ENCODE measurements around the gene KCNQ2.

KCNQ2 gene

GRCh38 chr20:63420359-63421093, 51.9 kb downstream of the KCNQ2 start:
- Histone ChIP-seq H3K36me3 (replicated peaks; ENCODE audit: low read depth, low read length) (no peaks in the 10 kb centered on the region), H3K27ac (ENCODE audit: low read length) (no peak overlapping the region), H3K4me3 (ENCODE audit: low read length) (no peak overlapping the region), H3K9me3 (ENCODE audit: insufficient read depth, low read length) (no peaks in the 10 kb centered on the region), H2AFZ (ENCODE audit: low read depth, low read length) (no peak overlapping the region), H3K79me2 (ENCODE audit: low read length) (no peaks in the 10 kb centered on the region), H3K27me3 (ENCODE audit: low read depth, low read length) (no peaks in the 10 kb centered on the region), H3K4me1 (ENCODE audit: low read length) (no peaks in the 10 kb centered on the region), H3K4me2 (ENCODE audit: low read length) (no peak overlapping the region), H3K9ac (ENCODE audit: low read length) (no peak overlapping the region), H4K20me1 (ENCODE audit: insufficient read depth, low read length) (no peaks in the 10 kb centered on the region)
- no peak for TF ChIP-seq CTCF (IDR thresholded peaks at IDR 0.05; ENCODE audit: low read depth, low read length)

GRCh38 chr20:63419299-63419698, 53.2 kb downstream of the KCNQ2 start:
- Histone ChIP-seq H3K27ac (ENCODE audit: low read length) (no peak overlapping the region), H3K9me3 (ENCODE audit: insufficient read depth, low read length) (no peaks in the 10 kb centered on the region), H3K4me1 (ENCODE audit: low read length) (no peaks in the 10 kb centered on the region), H3K9ac (ENCODE audit: low read length) (no peak overlapping the region), H4K20me1 (ENCODE audit: insufficient read depth, low read length) (no peaks in the 10 kb centered on the region), H3K79me2 (ENCODE audit: low read length) (no peaks in the 10 kb centered on the region), H3K36me3 (replicated peaks; ENCODE audit: low read depth, low read length) (no peaks in the 10 kb centered on the region), H3K27me3 (ENCODE audit: low read depth, low read length) (no peaks in the 10 kb centered on the region), H2AFZ (ENCODE audit: low read depth, low read length) (no peak overlapping the region), H3K4me2 (ENCODE audit: low read length) (no peak overlapping the region), H3K4me3 (ENCODE audit: low read length) (no peak overlapping the region)
- TF ChIP-seq EZH2phosphoT487 (IDR thresholded peaks at IDR 0.05; ENCODE audit: low read depth) = no peak
- TF ChIP-seq CTCF (IDR thresholded peaks at IDR 0.05; ENCODE audit: low read depth, low read length) = no peak

- no peak for TF ChIP-seq CTCF (IDR thresholded peaks at IDR 0.05; ENCODE audit: low read depth, low read length)
- H3K4me3 ChIP-seq (ENCODE audit: low read length) = no peak overlapping the region
- H3K4me1 ChIP-seq (ENCODE audit: low read length) = no peaks in the 10 kb centered on the region
- no peaks in the 10 kb centered on the region for H3K36me3 ChIP-seq (replicated peaks; ENCODE audit: low read depth, low read length)
- no peak overlapping the region for H3K27ac ChIP-seq (ENCODE audit: low read length)
- no peaks in the 10 kb centered on the region for H3K9me3 ChIP-seq (ENCODE audit: insufficient read depth, low read length)
- H2AFZ ChIP-seq (ENCODE audit: low read depth, low read length) = no peak overlapping the region
- H4K20me1 ChIP-seq (ENCODE audit: insufficient read depth, low read length) = no peaks in the 10 kb centered on the region
- H3K4me2 ChIP-seq (ENCODE audit: low read length) = no peak overlapping the region
- H3K27me3 ChIP-seq (ENCODE audit: low read depth, low read length) = no peaks in the 10 kb centered on the region
- no peak overlapping the region for H3K9ac ChIP-seq (ENCODE audit: low read length)
- no peaks in the 10 kb centered on the region for H3K79me2 ChIP-seq (ENCODE audit: low read length)
Measured at GRCh38 chr20:63418617-63419016, 53.8 kb downstream of the KCNQ2 start.

- TF ChIP-seq CTCF (IDR thresholded peaks at IDR 0.05; ENCODE audit: low read depth, low read length) (no peak), EZH2phosphoT487 (IDR thresholded peaks at IDR 0.05; ENCODE audit: low read depth) (no peak)
Measured at GRCh38 chr20:63417738-63418120, 54.7 kb downstream of the KCNQ2 start.

More at GRCh38 chr20:63417738-63418120, 54.7 kb downstream of the KCNQ2 start:
- Histone ChIP-seq H3K36me3 (replicated peaks; ENCODE audit: low read depth, low read length) (no peaks in the 10 kb centered on the region), H2AFZ (ENCODE audit: low read depth, low read length) (no peak overlapping the region), H4K20me1 (ENCODE audit: insufficient read depth, low read length) (no peaks in the 10 kb centered on the region), H3K79me2 (ENCODE audit: low read length) (no peaks in the 10 kb centered on the region), H3K4me1 (ENCODE audit: low read length) (no peaks in the 10 kb centered on the region), H3K9me3 (ENCODE audit: insufficient read depth, low read length) (no peaks in the 10 kb centered on the region), H3K4me2 (ENCODE audit: low read length) (no peak overlapping the region), H3K27me3 (ENCODE audit: low read depth, low read length) (no peaks in the 10 kb centered on the region), H3K9ac (ENCODE audit: low read length) (no peak overlapping the region), H3K4me3 (ENCODE audit: low read length) (no peak overlapping the region), H3K27ac (ENCODE audit: low read length) (no peak overlapping the region)

Data from OCI-LY3 (cell line).